DOHH2 (cell line): ENCODE measurements around the gene WNT3.

ENCODE experiments used
- CTCF ChIP-seq: fragments of 200-600 bp; sonication (generic); IDR thresholded peaks from one replicate; pipeline ENCODE4 v1.5.1; 2014; ENCODE audit warnings: antibody characterized with exemption, mild to moderate bottlenecking, low read depth, low read length; ENCODE audit not compliant: poor library complexity, severe bottlenecking
- EZH2phosphoT487 ChIP-seq: fragments of 200-600 bp; sonication (generic); IDR thresholded peaks from 2 replicates; pipeline ENCODE4 v1.6.1; 2017; ENCODE audit warnings: borderline replicate concordance, mild to moderate bottlenecking, antibody characterized with exemption, low read length, moderate library complexity, mixed read lengths

- TF ChIP-seq CTCF, result no peak
- TF ChIP-seq EZH2phosphoT487, result no peak
Observed at GRCh38 chr17:46854515-46854914, 36.0 kb upstream of the WNT3 start.
